PFSK-1 (cell line): ENCODE data around the gene DLX1.

Experiments
- FOXP2 ChIP-seq: optimal IDR thresholded peaks from 2 replicates; pipeline ENCODE3; 2011; ENCODE audit warnings: borderline replicate concordance, control low read depth, inconsistent platforms; ENCODE audit not compliant: insufficient read depth; ENCODE audit errors: extremely low read length, extremely low read depth
- POLR2AphosphoS5 ChIP-seq: IDR thresholded peaks from 2 replicates; pipeline ENCODE4 v1.6.1; 2012; ENCODE audit warnings: low read depth, mild to moderate bottlenecking, control low read depth, low read length, moderate library complexity
- REST ChIP-seq, 2 experiments: IDR thresholded peaks; 2 replicates each; pipeline versions ENCODE4 v1.6.1 to v1.8.0; 2011 to 2012; ENCODE audit warnings: low read depth in 2 of 2, low read length in 2 of 2, control low read depth in 1 of 2, inconsistent platforms in 1 of 2, mild to moderate bottlenecking in 1 of 2, moderate library complexity in 1 of 2; ENCODE audit not compliant: insufficient read depth in 1 of 2
- SIN3A ChIP-seq: IDR thresholded peaks from 2 replicates; pipeline ENCODE4 v1.6.1; 2012; ENCODE audit warnings: mild to moderate bottlenecking, low read length, moderate library complexity, borderline replicate concordance; ENCODE audit not compliant: insufficient read depth
- TAF1 ChIP-seq: IDR thresholded peaks from 2 replicates; pipeline ENCODE4 v1.6.1; 2012; ENCODE audit warnings: low read length, control low read depth, borderline replicate concordance; ENCODE audit not compliant: insufficient read depth

DNA sequence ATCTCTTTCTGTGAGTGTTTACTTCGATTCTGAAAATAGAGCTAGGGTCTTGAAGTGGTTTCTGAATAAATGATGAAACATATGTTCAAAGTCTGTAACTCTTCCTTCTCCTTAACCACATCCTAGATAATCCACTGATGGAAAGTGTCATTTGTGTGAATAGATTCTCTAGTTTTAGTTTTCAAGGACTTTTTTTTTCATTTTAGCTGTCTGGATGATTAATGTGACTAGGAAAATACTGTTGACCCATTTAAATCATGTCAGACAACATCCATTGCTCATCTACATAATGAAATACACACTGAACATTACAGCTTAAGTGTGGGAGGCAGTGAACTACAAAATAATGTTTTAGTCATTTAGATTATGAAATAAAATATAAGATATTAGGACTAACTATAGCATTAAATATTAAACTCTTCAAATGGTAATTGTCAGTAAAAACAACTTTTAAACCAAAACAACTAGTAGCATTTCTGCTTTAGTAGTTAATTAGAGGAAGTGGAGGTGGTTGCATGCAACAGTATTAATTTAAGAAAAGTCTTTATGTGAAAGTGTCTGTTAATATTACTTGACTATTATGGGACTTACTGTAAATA is 39.1 kb upstream of the DLX1 start:
- TF ChIP-seq TAF1 (no peak), REST (IDR thresholded peaks at IDR 0.05; ENCODE audit: insufficient read depth in 1 of 2, low read depth in 2 of 2, low read length in 2 of 2) (no peak), POLR2AphosphoS5 (no peak), SIN3A (no peak), FOXP2 (no peak)
